Loucy (cell line): ENCODE results near the gene EEPD1.

Experiments used
- CTCF ChIP-seq: fragments of 200-600 bp; sonication (generic); conservative IDR thresholded peaks from 2 replicates; pipeline ENCODE4 v1.5.1; 2014; ENCODE audit warnings: mild to moderate bottlenecking, antibody characterized with exemption, low read length
- EZH2phosphoT487 ChIP-seq: fragments of 200-600 bp; IDR thresholded peaks from 2 replicates; pipeline ENCODE4 v1.6.1; 2018; ENCODE audit warnings: antibody characterized with exemption, mild to moderate bottlenecking, moderate library complexity, borderline replicate concordance

GRCh38 chr7:36286226-36286625, 133.2 kb downstream of the EEPD1 start:
- TF ChIP-seq CTCF, result no peak
- no peak for TF ChIP-seq EZH2phosphoT487
